IPS-18a (cell line): Measurements from ENCODE around the gene A1CF.
"Not testable (repeated sequence)": the region's sequence is repeated elsewhere in the genome, so short reads cannot be mapped to it uniquely, and the experiment has no call there.

Experiments
- H3K27ac ChIP-seq: one replicate; pipeline ENCODE4 v1.5.1; 2013; ENCODE audit warnings: low read length
- H3K27me3 ChIP-seq: one replicate; pipeline ENCODE4 v1.6.1; 2013; ENCODE audit warnings: mild to moderate bottlenecking, low read length; ENCODE audit not compliant: control insufficient read depth, insufficient read depth
- H3K36me3 ChIP-seq: one replicate; pipeline ENCODE4 v1.6.1; 2013; ENCODE audit warnings: low read depth, low read length; ENCODE audit not compliant: control insufficient read depth
- H3K4me1 ChIP-seq: one replicate; pipeline ENCODE4 v1.6.1; 2013; ENCODE audit warnings: low read depth, low read length; ENCODE audit not compliant: control insufficient read depth
- H3K4me3 ChIP-seq: one replicate; pipeline ENCODE4 v1.5.1; 2013; ENCODE audit warnings: low read length
- H3K9ac ChIP-seq: one replicate; pipeline ENCODE4 v1.6.1; 2013; ENCODE audit warnings: mild to moderate bottlenecking, low read length, moderate library complexity
- H3K9me3 ChIP-seq: one replicate; pipeline ENCODE4 v1.6.1; 2013; ENCODE audit warnings: low read depth, low read length; ENCODE audit not compliant: control insufficient read depth

Gene A1CF

GRCh38 chr10:50885097-50885859 lies at the start of gene A1CF:
TSS of gene A1CF (minus strand) at chr10:50885627. CDS start at chr10:50859940, 25,687 bp downstream.
- H3K4me1 ChIP-seq = no peaks in the 10 kb centered on the region
- no peaks in the 10 kb centered on the region for H3K27me3 ChIP-seq
- no peaks in the 10 kb centered on the region for H3K9me3 ChIP-seq
- no peak within 1 kb of the TSS for H3K4me3 ChIP-seq
- no peak within 1 kb of the TSS for H3K27ac ChIP-seq
- H3K36me3 ChIP-seq = no peaks in the 10 kb centered on the region
- no peak within 1 kb of the TSS for H3K9ac ChIP-seq

GRCh38 chr10:50931948-50932431 lies 46.6 kb upstream of the A1CF start:
- Histone ChIP-seq H3K36me3 (no peaks in the 10 kb centered on the region), H3K27ac (no peak overlapping the region), H3K4me3 (no peak overlapping the region), H3K9me3 (no peaks in the 10 kb centered on the region), H3K4me1 (no peaks in the 10 kb centered on the region), H3K9ac (no peak overlapping the region), H3K27me3 (no peaks in the 10 kb centered on the region)

- H3K27ac ChIP-seq = no peak overlapping the region
- no peaks in the 10 kb centered on the region for H3K36me3 ChIP-seq
- H3K4me1 ChIP-seq = no peaks in the 10 kb centered on the region
- H3K27me3 ChIP-seq = no peaks in the 10 kb centered on the region
- no peak overlapping the region for H3K9ac ChIP-seq
- no peak overlapping the region for H3K4me3 ChIP-seq
- H3K9me3 ChIP-seq = no peaks in the 10 kb centered on the region
These were observed 44.2 kb upstream of the A1CF start for GRCh38 chr10:50929670-50930069.

- no peaks in the 10 kb centered on the region for H3K36me3 ChIP-seq
- H3K9ac ChIP-seq = no peak overlapping the region
- H3K4me3 ChIP-seq = no peak overlapping the region
- H3K27ac ChIP-seq = no peak overlapping the region
- H3K4me1 ChIP-seq = no peaks in the 10 kb centered on the region
- no peaks in the 10 kb centered on the region for H3K27me3 ChIP-seq
- peaks cover 8% of the 10 kb centered on the region for H3K9me3 ChIP-seq
These were observed 42.7 kb upstream of the A1CF start for GRCh38 chr10:50928190-50928552.

GRCh38 chr10:50927522-50928189 lies 42.2 kb upstream of the A1CF start:
- Histone ChIP-seq H3K27me3 (no peaks in the 10 kb centered on the region), H3K4me1 (no peaks in the 10 kb centered on the region), H3K27ac (no peak overlapping the region), H3K4me3 (no peak overlapping the region), H3K9ac (no peak overlapping the region), H3K36me3 (no peaks in the 10 kb centered on the region), H3K9me3 (peaks cover 12% of the 10 kb centered on the region)

GRCh38 chr10:50923471-50923870 lies 38.0 kb upstream of the A1CF start:
- H3K9ac ChIP-seq, H3K27ac ChIP-seq, H3K4me3 ChIP-seq, H3K36me3 ChIP-seq, H3K27me3 ChIP-seq, H3K4me1 ChIP-seq: not testable (repeated sequence)
- H3K9me3 ChIP-seq = peaks cover 12% of the 10 kb centered on the region

GRCh38 chr10:50919010-50919409 lies 33.6 kb upstream of the A1CF start:
- no peak overlapping the region for H3K27ac ChIP-seq
- H3K36me3 ChIP-seq = no peaks in the 10 kb centered on the region
- H3K9me3 ChIP-seq = peaks cover 12% of the 10 kb centered on the region
- no peaks in the 10 kb centered on the region for H3K27me3 ChIP-seq
- H3K9ac ChIP-seq = no peak overlapping the region
- H3K4me1 ChIP-seq = no peaks in the 10 kb centered on the region
- no peak overlapping the region for H3K4me3 ChIP-seq

- H3K9me3 ChIP-seq = peaks cover 8% of the 10 kb centered on the region
- H3K4me3 ChIP-seq = no peak overlapping the region
- no peaks in the 10 kb centered on the region for H3K27me3 ChIP-seq
- no peaks in the 10 kb centered on the region for H3K36me3 ChIP-seq
- no peaks in the 10 kb centered on the region for H3K4me1 ChIP-seq
- H3K9ac ChIP-seq = no peak overlapping the region
- H3K27ac ChIP-seq = no peak overlapping the region
These were observed 33.1 kb upstream of the A1CF start for GRCh38 chr10:50918529-50918928.

- no peaks in the 10 kb centered on the region for H3K27me3 ChIP-seq
- no peak overlapping the region for H3K9ac ChIP-seq
- H3K4me3 ChIP-seq = no peak overlapping the region
- H3K9me3 ChIP-seq = no peaks in the 10 kb centered on the region
- H3K27ac ChIP-seq = no peak overlapping the region
- no peaks in the 10 kb centered on the region for H3K36me3 ChIP-seq
- no peaks in the 10 kb centered on the region for H3K4me1 ChIP-seq
These were observed 32.1 kb upstream of the A1CF start for GRCh38 chr10:50917486-50917885.

GRCh38 chr10:50909334-50910014 lies 24.0 kb upstream of the A1CF start:
- Histone ChIP-seq H3K27ac (no peak overlapping the region), H3K9me3 (no peaks in the 10 kb centered on the region), H3K4me1 (no peaks in the 10 kb centered on the region), H3K9ac (no peak overlapping the region), H3K36me3 (no peaks in the 10 kb centered on the region), H3K4me3 (no peak overlapping the region), H3K27me3 (no peaks in the 10 kb centered on the region)

GRCh38 chr10:50908366-50908765 lies 22.9 kb upstream of the A1CF start:
- H3K4me1 ChIP-seq = no peaks in the 10 kb centered on the region
- H3K4me3 ChIP-seq = no peak overlapping the region
- H3K27ac ChIP-seq = no peak overlapping the region
- no peak overlapping the region for H3K9ac ChIP-seq
- H3K9me3 ChIP-seq = no peaks in the 10 kb centered on the region
- no peaks in the 10 kb centered on the region for H3K36me3 ChIP-seq
- H3K27me3 ChIP-seq = no peaks in the 10 kb centered on the region
